Measurements from ENCODE around the gene NPC2.

NPC2 gene

GRCh38 chr14:74476107-74476506 lies 17.0 kb downstream of the NPC2 start:
- Histone ChIP-seq H4K20me1 (ENCODE audit: insufficient read depth, low read length, poor library complexity, severe bottlenecking) (no peaks in the 10 kb centered on the region), H3K36me3 (ENCODE audit: insufficient read depth, low read length) (peaks cover 10% of the 10 kb centered on the region; the same call in 1 of the 2 replicates), H3F3A (ENCODE audit: low read depth) (no peaks in the 10 kb centered on the region), H3K9me2 (replicated peaks; ENCODE audit: low read depth, low read length) (no peaks in the 10 kb centered on the region), H3K27me3 (ENCODE audit: insufficient read depth, low read length, poor library complexity, severe bottlenecking) (no peaks in the 10 kb centered on the region), H3K4me1 (ENCODE audit: insufficient read depth, low read length, poor library complexity, severe bottlenecking) (no peaks in the 10 kb centered on the region), H3K9me3 (ENCODE audit: insufficient read depth, low read depth, low read length) (no peaks in the 10 kb centered on the region), H2AFZ (ENCODE audit: low read length) (no peak overlapping the region), H3K4me3 (ENCODE audit: low read length, poor library complexity, severe bottlenecking) (no peak overlapping the region), H3K4me2 (ENCODE audit: low read depth, low read length, poor library complexity, severe bottlenecking) (no peak overlapping the region), H3K79me2 (ENCODE audit: insufficient read depth, low read length) (no peaks in the 10 kb centered on the region), H3K9ac (ENCODE audit: low read depth, low read length, poor library complexity, severe bottlenecking) (no peak overlapping the region)
- no peak for TF ChIP-seq EZH2phosphoT487 (IDR thresholded peaks at IDR 0.05; ENCODE audit: borderline replicate concordance)
- TF ChIP-seq, protein P1, sequence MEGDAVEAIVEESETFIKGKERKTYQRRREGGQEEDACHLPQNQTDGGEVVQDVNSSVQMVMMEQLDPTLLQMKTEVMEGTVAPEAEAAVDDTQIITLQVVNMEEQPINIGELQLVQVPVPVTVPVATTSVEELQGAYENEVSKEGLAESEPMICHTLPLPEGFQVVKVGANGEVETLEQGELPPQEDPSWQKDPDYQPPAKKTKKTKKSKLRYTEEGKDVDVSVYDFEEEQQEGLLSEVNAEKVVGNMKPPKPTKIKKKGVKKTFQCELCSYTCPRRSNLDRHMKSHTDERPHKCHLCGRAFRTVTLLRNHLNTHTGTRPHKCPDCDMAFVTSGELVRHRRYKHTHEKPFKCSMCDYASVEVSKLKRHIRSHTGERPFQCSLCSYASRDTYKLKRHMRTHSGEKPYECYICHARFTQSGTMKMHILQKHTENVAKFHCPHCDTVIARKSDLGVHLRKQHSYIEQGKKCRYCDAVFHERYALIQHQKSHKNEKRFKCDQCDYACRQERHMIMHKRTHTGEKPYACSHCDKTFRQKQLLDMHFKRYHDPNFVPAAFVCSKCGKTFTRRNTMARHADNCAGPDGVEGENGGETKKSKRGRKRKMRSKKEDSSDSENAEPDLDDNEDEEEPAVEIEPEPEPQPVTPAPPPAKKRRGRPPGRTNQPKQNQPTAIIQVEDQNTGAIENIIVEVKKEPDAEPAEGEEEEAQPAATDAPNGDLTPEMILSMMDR (conservative IDR thresholded peaks at IDR 0.05; ENCODE audit: low read length): no peak

- Histone ChIP-seq H2AFZ (ENCODE audit: low read length) (no peak overlapping the region), H3K36me3 (ENCODE audit: insufficient read depth, low read length) (peaks cover 6% of the 10 kb centered on the region; the same call in 1 of the 2 replicates), H3K9ac (ENCODE audit: low read depth, low read length, poor library complexity, severe bottlenecking) (no peak overlapping the region), H3K4me3 (ENCODE audit: low read length, poor library complexity, severe bottlenecking) (no peak overlapping the region), H3K9me2 (replicated peaks; ENCODE audit: low read depth, low read length) (no peaks in the 10 kb centered on the region), H3K9me3 (ENCODE audit: insufficient read depth, low read depth, low read length) (no peaks in the 10 kb centered on the region), H3K79me2 (ENCODE audit: insufficient read depth, low read length) (no peaks in the 10 kb centered on the region), H3F3A (ENCODE audit: low read depth) (no peaks in the 10 kb centered on the region), H4K20me1 (ENCODE audit: insufficient read depth, low read length, poor library complexity, severe bottlenecking) (no peaks in the 10 kb centered on the region), H3K4me2 (ENCODE audit: low read depth, low read length, poor library complexity, severe bottlenecking) (no peak overlapping the region), H3K4me1 (ENCODE audit: insufficient read depth, low read length, poor library complexity, severe bottlenecking) (no peaks in the 10 kb centered on the region), H3K27me3 (ENCODE audit: insufficient read depth, low read length, poor library complexity, severe bottlenecking) (no peaks in the 10 kb centered on the region)
- TF ChIP-seq, protein P1 (conservative IDR thresholded peaks at IDR 0.05; ENCODE audit: low read length): no peak
- TF ChIP-seq EZH2phosphoT487 (IDR thresholded peaks at IDR 0.05; ENCODE audit: borderline replicate concordance): no peak
These were observed 17.4 kb downstream of the NPC2 start for GRCh38 chr14:74475678-74476077.

DNA sequence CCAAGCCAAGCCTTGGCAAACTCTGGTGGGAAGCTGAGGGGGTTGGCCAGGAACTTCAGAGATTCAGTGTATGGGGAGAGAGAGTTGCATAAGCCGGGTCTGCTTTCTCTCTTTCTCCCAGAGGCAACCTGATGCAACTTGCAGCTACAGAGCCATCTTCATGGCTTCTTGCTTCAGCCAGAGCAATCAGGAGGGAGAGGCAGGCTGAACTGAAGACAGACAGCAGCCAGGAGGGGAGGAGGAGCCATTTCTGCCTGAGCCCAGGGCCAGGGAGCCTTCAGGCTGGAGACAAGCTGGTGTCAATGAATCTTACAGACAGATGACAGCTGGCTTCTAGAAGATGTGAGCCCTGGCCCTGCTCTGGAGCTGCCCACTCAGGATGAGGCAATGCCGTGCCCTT lies 18.7 kb downstream of the NPC2 start:
- H4K20me1 ChIP-seq (ENCODE audit: insufficient read depth, low read length, poor library complexity, severe bottlenecking): no peaks in the 10 kb centered on the region

More for the DNA sequence above, 18.7 kb downstream of the NPC2 start:
- H3K27me3 ChIP-seq (ENCODE audit: insufficient read depth, low read length, poor library complexity, severe bottlenecking): no peaks in the 10 kb centered on the region
- H3K4me1 ChIP-seq (ENCODE audit: insufficient read depth, low read length, poor library complexity, severe bottlenecking): no peaks in the 10 kb centered on the region
- TF ChIP-seq EZH2phosphoT487 (IDR thresholded peaks at IDR 0.05; ENCODE audit: borderline replicate concordance): no peak
- TF ChIP-seq, protein P1 (conservative IDR thresholded peaks at IDR 0.05; ENCODE audit: low read length): no peak
- H3K9me3 ChIP-seq (ENCODE audit: insufficient read depth, low read depth, low read length): no peaks in the 10 kb centered on the region
- H3K9ac ChIP-seq (ENCODE audit: low read depth, low read length, poor library complexity, severe bottlenecking): no peak overlapping the region
- H3K4me2 ChIP-seq (ENCODE audit: low read depth, low read length, poor library complexity, severe bottlenecking): no peak overlapping the region
- no peaks in the 10 kb centered on the region for H3K79me2 ChIP-seq (ENCODE audit: insufficient read depth, low read length)
- no peaks in the 10 kb centered on the region for H3F3A ChIP-seq (ENCODE audit: low read depth)
- H2AFZ ChIP-seq (ENCODE audit: low read length): no peak overlapping the region
- peaks cover 3% of the 10 kb centered on the region; the same call in 1 of the 2 replicates for H3K36me3 ChIP-seq (ENCODE audit: insufficient read depth, low read length)
- no peak overlapping the region for H3K4me3 ChIP-seq (ENCODE audit: low read length, poor library complexity, severe bottlenecking)
- no peaks in the 10 kb centered on the region for H3K9me2 ChIP-seq (replicated peaks; ENCODE audit: low read depth, low read length)

Data from Loucy (cell line).